ENCODE results near the gene MYL10. TPM values are rescaled to one million over a fixed set of nuclear protein-coding genes. Genes with fewer than 3 reads are reported as not detected.

The MYL10 gene
- total and polyA plus RNA-seq, 2 experiments from 2014 or later: 1.3 TPM; not detected in 1

- no peak overlapping the region for H3K27ac ChIP-seq (ENCODE audit: low read depth)
- no peaks in the 10 kb centered on the region for H3K9me3 Mint-ChIP-seq
- DNase-seq (ENCODE audit: low spot score): no peak
- no peaks in the 10 kb centered on the region for H3K36me3 ChIP-seq (ENCODE audit: insufficient read depth)
- H2AFZ ChIP-seq: no peak overlapping the region
- no peaks in the 10 kb centered on the region for H4K20me1 ChIP-seq (replicated peaks; ENCODE audit: insufficient read depth)
- H3K4me1 Mint-ChIP-seq: no peaks in the 10 kb centered on the region
- H3K4me2 ChIP-seq: no peak overlapping the region
- no peaks in the 10 kb centered on the region for H3K36me3 Mint-ChIP-seq (ENCODE audit: low read depth)
- H3K27me3 Mint-ChIP-seq (ENCODE audit: insufficient read depth, low read depth, poor library complexity): peaks cover 3% of the 10 kb centered on the region
- H3K4me1 ChIP-seq (ENCODE audit: insufficient read depth): no peaks in the 10 kb centered on the region
- H3K4me3 Mint-ChIP-seq: no peak overlapping the region
- no peaks in the 10 kb centered on the region for H3F3A ChIP-seq (replicated peaks; ENCODE audit: low read depth)
- no peaks in the 10 kb centered on the region for H3K79me2 ChIP-seq (replicated peaks; ENCODE audit: insufficient read depth)
- H3K27ac Mint-ChIP-seq: no peak overlapping the region
- H3K9me2 ChIP-seq (ENCODE audit: insufficient read depth): no peaks in the 10 kb centered on the region
- peak; percentile 57 for TF ChIP-seq ZNF331 (CRISPR knock-in tag; IDR thresholded peaks at IDR 0.05; ENCODE audit: low read depth)
- TF ChIP-seq EZH2 (IDR thresholded peaks at IDR 0.05; ENCODE audit: low read depth, unreplicated experiment): no peak
- H3K4me3 ChIP-seq: no peak overlapping the region
- no peak for ATAC-seq
- H3K27me3 ChIP-seq (ENCODE audit: insufficient read depth): no peaks in the 10 kb centered on the region
Observed at GRCh38 chr7:101595766-101596537, 33.1 kb downstream of the MYL10 start.

DNA sequence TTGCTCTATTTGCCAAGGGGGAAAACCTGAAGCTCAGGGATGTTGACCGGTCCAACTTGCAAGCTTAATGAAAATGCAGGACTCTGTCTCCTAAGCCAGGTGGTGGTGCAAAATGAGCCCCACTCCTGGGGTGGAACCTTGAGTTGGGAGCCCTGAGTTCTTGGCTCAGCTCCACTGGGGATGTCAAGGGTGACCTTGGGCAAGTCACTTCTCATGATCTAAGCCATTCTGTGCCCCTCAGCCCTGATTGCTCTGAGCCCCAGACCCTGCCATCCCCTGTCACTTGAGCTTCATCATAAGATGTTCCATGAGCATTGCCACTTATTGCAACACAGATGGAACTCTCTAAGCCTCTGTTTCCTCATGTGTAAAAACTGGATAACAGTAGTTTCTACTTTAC, 33.9 kb downstream of the MYL10 start:
- Histone ChIP-seq H3K4me1 (ENCODE audit: insufficient read depth) (no peaks in the 10 kb centered on the region), H3K4me2 (no peak overlapping the region), H3K27me3 (ENCODE audit: insufficient read depth) (no peaks in the 10 kb centered on the region), H3K27ac (ENCODE audit: low read depth) (no peak overlapping the region), H3F3A (replicated peaks; ENCODE audit: low read depth) (no peaks in the 10 kb centered on the region), H3K36me3 (ENCODE audit: insufficient read depth) (no peaks in the 10 kb centered on the region), H3K4me3 (no peak overlapping the region), H3K9me2 (ENCODE audit: insufficient read depth) (no peaks in the 10 kb centered on the region), H4K20me1 (replicated peaks; ENCODE audit: insufficient read depth) (no peaks in the 10 kb centered on the region), H3K79me2 (replicated peaks; ENCODE audit: insufficient read depth) (no peaks in the 10 kb centered on the region), H2AFZ (no peak overlapping the region)
- H3K4me3 Mint-ChIP-seq: no peak overlapping the region
- H3K27ac Mint-ChIP-seq: no peak overlapping the region
- no peaks in the 10 kb centered on the region for H3K4me1 Mint-ChIP-seq
- H3K9me3 Mint-ChIP-seq: no peaks in the 10 kb centered on the region
- no peak for DNase-seq (ENCODE audit: low spot score)
- peaks cover 3% of the 10 kb centered on the region for H3K27me3 Mint-ChIP-seq (ENCODE audit: insufficient read depth, low read depth, poor library complexity)
- no peaks in the 10 kb centered on the region for H3K36me3 Mint-ChIP-seq (ENCODE audit: low read depth)
- ATAC-seq: no peak
- no peak for TF ChIP-seq CREB1 (CRISPR knock-in tag; IDR thresholded peaks at IDR 0.05; ENCODE audit: low read depth)
- no peak for TF ChIP-seq POLR2AphosphoS5 (IDR thresholded peaks at IDR 0.05; ENCODE audit: low read depth)
- TF ChIP-seq EZH2 (IDR thresholded peaks at IDR 0.05; ENCODE audit: low read depth, unreplicated experiment): no peak
- TF ChIP-seq ZNF462 (CRISPR knock-in tag; IDR thresholded peaks at IDR 0.05): no peak
- TF ChIP-seq ZNF114 (CRISPR knock-in tag; IDR thresholded peaks at IDR 0.05): no peak
- no peak for TF ChIP-seq ETS1 (IDR thresholded peaks at IDR 0.05)
- TF ChIP-seq EZH2phosphoT487 (IDR thresholded peaks at IDR 0.05; ENCODE audit: unreplicated experiment): no peak
- TF ChIP-seq STAT1 (IDR thresholded peaks at IDR 0.05; ENCODE audit: unreplicated experiment): no peak
- TF ChIP-seq, protein P1, sequence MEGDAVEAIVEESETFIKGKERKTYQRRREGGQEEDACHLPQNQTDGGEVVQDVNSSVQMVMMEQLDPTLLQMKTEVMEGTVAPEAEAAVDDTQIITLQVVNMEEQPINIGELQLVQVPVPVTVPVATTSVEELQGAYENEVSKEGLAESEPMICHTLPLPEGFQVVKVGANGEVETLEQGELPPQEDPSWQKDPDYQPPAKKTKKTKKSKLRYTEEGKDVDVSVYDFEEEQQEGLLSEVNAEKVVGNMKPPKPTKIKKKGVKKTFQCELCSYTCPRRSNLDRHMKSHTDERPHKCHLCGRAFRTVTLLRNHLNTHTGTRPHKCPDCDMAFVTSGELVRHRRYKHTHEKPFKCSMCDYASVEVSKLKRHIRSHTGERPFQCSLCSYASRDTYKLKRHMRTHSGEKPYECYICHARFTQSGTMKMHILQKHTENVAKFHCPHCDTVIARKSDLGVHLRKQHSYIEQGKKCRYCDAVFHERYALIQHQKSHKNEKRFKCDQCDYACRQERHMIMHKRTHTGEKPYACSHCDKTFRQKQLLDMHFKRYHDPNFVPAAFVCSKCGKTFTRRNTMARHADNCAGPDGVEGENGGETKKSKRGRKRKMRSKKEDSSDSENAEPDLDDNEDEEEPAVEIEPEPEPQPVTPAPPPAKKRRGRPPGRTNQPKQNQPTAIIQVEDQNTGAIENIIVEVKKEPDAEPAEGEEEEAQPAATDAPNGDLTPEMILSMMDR (conservative IDR thresholded peaks at IDR 0.05; ENCODE audit: low read depth in 2 of 2): no peak
- no peak for TF ChIP-seq ZNF331 (CRISPR knock-in tag; IDR thresholded peaks at IDR 0.05; ENCODE audit: low read depth)
- TF ChIP-seq NANOG (IDR thresholded peaks at IDR 0.05; ENCODE audit: borderline replicate concordance): no peak
- no peak for TF ChIP-seq JUNB (IDR thresholded peaks at IDR 0.05; ENCODE audit: unreplicated experiment)

All from GM23338 (cell line).